ENCODE data around the gene TMF1.

The TMF1 gene

DNA sequence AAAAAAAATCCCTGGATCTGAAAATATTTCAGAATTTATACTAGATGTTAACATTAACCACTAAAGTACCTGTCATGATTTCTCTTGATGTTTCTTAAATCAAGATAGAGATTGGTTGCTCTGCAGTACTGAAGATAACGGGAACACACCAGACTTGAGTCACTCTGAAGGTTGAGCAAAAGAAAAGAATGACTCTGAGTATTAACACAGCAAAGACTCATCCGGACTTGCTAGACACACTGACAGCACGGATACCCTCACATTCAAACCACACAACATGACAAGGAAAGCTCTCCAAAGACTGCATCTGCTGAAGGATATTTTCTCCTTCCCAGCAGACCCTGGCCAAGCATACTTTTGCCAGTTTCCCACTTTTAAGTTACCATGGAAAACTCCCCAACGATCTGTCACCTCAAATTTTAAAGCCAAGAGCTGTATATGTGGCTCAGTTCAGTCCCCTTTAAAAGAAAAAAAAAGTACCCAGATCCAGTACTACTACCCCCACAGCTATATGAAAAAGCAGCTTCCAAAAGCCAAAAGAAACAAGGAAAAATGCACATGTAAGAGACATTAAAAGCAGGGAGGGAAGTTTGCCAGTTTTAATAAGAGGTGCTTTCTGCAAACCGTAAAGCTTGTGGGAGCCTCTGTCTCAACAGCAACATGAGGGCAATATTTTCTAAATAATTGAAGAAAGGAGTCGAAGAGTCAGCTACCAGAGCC is 46.9 kb downstream of the TMF1 start:
- H4K20me1 ChIP-seq (ENCODE audit: control insufficient read depth, insufficient read depth, low read depth, low read length) = no peaks in the 10 kb centered on the region; the same call in 1 of the 2 replicates
- H3K27ac ChIP-seq (ENCODE audit: low read depth, low read length) = no peak overlapping the region
- H3K4me3 ChIP-seq (ENCODE audit: low read length) = no peak overlapping the region
- no peak for TF ChIP-seq EZH2phosphoT487 (IDR thresholded peaks at IDR 0.05; ENCODE audit: borderline replicate concordance, low read length)
- TF ChIP-seq, protein P1, sequence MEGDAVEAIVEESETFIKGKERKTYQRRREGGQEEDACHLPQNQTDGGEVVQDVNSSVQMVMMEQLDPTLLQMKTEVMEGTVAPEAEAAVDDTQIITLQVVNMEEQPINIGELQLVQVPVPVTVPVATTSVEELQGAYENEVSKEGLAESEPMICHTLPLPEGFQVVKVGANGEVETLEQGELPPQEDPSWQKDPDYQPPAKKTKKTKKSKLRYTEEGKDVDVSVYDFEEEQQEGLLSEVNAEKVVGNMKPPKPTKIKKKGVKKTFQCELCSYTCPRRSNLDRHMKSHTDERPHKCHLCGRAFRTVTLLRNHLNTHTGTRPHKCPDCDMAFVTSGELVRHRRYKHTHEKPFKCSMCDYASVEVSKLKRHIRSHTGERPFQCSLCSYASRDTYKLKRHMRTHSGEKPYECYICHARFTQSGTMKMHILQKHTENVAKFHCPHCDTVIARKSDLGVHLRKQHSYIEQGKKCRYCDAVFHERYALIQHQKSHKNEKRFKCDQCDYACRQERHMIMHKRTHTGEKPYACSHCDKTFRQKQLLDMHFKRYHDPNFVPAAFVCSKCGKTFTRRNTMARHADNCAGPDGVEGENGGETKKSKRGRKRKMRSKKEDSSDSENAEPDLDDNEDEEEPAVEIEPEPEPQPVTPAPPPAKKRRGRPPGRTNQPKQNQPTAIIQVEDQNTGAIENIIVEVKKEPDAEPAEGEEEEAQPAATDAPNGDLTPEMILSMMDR (IDR thresholded peaks at IDR 0.05; ENCODE audit: low read depth, low read length, poor library complexity, severe bottlenecking) = no peak
- H3K4me2 ChIP-seq (ENCODE audit: low read length) = no peak overlapping the region
- H3K79me2 ChIP-seq (ENCODE audit: control insufficient read depth, low read length) = no peaks in the 10 kb centered on the region
- H3K4me1 ChIP-seq (ENCODE audit: control insufficient read depth, low read length) = no peaks in the 10 kb centered on the region
- H3K36me3 ChIP-seq (ENCODE audit: control insufficient read depth, low read length) = peaks cover 10% of the 10 kb centered on the region; the same call in 1 of the 2 replicates
- H3F3A ChIP-seq (ENCODE audit: control insufficient read depth, insufficient read depth) = no peaks in the 10 kb centered on the region
- H3K9me3 ChIP-seq (ENCODE audit: control insufficient read depth, insufficient read depth, low read length) = no peaks in the 10 kb centered on the region
- no peaks in the 10 kb centered on the region for H3K27me3 ChIP-seq (ENCODE audit: control insufficient read depth, low read length)
- no peaks in the 10 kb centered on the region for H3K9me2 ChIP-seq (replicated peaks; ENCODE audit: control insufficient read depth, low read length)

DNA sequence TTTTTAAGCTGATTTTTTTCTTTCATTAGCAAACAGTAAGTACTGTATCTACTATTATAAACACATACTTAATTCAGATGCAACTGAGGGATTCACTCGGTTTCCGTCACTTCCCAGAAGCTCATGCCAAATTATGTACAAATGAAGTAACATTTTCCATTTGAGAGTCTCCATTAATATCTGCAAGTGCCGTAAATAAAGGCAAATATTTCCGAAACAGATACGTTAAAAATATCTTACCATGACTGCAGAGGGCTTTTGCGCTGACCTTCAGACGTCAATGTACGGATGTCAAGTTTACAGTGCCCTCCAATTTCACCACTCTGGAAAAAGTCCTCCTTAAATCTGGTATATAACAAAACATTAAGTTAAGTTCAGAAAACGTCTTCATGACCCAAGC is 48.0 kb downstream of the TMF1 start:
- no peak for TF ChIP-seq EZH2phosphoT487 (IDR thresholded peaks at IDR 0.05; ENCODE audit: borderline replicate concordance, low read length)
- TF ChIP-seq, protein P1 (IDR thresholded peaks at IDR 0.05; ENCODE audit: low read depth, low read length, poor library complexity, severe bottlenecking) = no peak
- H3K36me3 ChIP-seq (ENCODE audit: control insufficient read depth, low read length) = peaks cover 10% of the 10 kb centered on the region; the same call in 1 of the 2 replicates
- H3K27ac ChIP-seq (ENCODE audit: low read depth, low read length) = no peak overlapping the region
- no peak overlapping the region for H3K4me2 ChIP-seq (ENCODE audit: low read length)
- H3K4me3 ChIP-seq (ENCODE audit: low read length) = no peak overlapping the region
- H4K20me1 ChIP-seq (ENCODE audit: control insufficient read depth, insufficient read depth, low read depth, low read length) = no peaks in the 10 kb centered on the region; the same call in 1 of the 2 replicates
- no peaks in the 10 kb centered on the region for H3F3A ChIP-seq (ENCODE audit: control insufficient read depth, insufficient read depth)
- H3K79me2 ChIP-seq (ENCODE audit: control insufficient read depth, low read length) = no peaks in the 10 kb centered on the region
- no peaks in the 10 kb centered on the region for H3K9me2 ChIP-seq (replicated peaks; ENCODE audit: control insufficient read depth, low read length)
- no peaks in the 10 kb centered on the region for H3K9me3 ChIP-seq (ENCODE audit: control insufficient read depth, insufficient read depth, low read length)
- H3K27me3 ChIP-seq (ENCODE audit: control insufficient read depth, low read length) = no peaks in the 10 kb centered on the region
- H3K4me1 ChIP-seq (ENCODE audit: control insufficient read depth, low read length) = no peaks in the 10 kb centered on the region

DNA sequence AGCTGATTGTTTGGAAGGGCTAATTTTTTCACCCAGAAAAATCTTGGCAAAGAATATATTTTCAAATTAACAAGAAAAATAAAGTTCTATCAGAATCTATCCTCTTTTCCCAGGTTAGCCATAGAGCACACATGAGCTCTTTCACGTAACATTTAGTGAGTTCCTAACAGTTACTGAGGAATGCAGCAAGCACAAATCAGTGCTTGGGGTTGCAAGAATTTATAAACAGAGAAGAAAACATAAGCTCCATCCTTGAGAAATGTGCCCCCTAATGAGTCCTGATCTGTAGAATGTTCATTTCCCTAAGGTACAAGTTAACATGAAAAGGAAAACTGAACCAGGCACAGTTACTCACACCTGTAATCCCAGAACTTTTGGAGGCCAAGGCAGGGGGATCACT is 52.5 kb downstream of the TMF1 start:
- TF ChIP-seq, protein P1 (IDR thresholded peaks at IDR 0.05; ENCODE audit: low read depth, low read length, poor library complexity, severe bottlenecking) = no peak
- TF ChIP-seq EZH2phosphoT487 (IDR thresholded peaks at IDR 0.05; ENCODE audit: borderline replicate concordance, low read length) = no peak
- no peaks in the 10 kb centered on the region for H3K9me2 ChIP-seq (replicated peaks; ENCODE audit: control insufficient read depth, low read length)
- H3K27me3 ChIP-seq (ENCODE audit: control insufficient read depth, low read length) = no peaks in the 10 kb centered on the region
- no peaks in the 10 kb centered on the region for H4K20me1 ChIP-seq (ENCODE audit: control insufficient read depth, insufficient read depth, low read depth, low read length)
- H3K4me3 ChIP-seq (ENCODE audit: low read length) = no peak overlapping the region
- H3K79me2 ChIP-seq (ENCODE audit: control insufficient read depth, low read length) = no peaks in the 10 kb centered on the region
- H3K4me2 ChIP-seq (ENCODE audit: low read length) = no peak overlapping the region
- no peaks in the 10 kb centered on the region for H3F3A ChIP-seq (ENCODE audit: control insufficient read depth, insufficient read depth)
- no peaks in the 10 kb centered on the region for H3K9me3 ChIP-seq (ENCODE audit: control insufficient read depth, insufficient read depth, low read length)
- no peak overlapping the region for H3K27ac ChIP-seq (ENCODE audit: low read depth, low read length)
- H3K4me1 ChIP-seq (ENCODE audit: control insufficient read depth, low read length) = no peaks in the 10 kb centered on the region
- 0 out of 2 replicates have a peak, but pooled peaks cover 4% of the 10 kb centered on the region for H3K36me3 ChIP-seq (ENCODE audit: control insufficient read depth, low read length)
